ENCODE measurements around the gene KYNU.

DNA sequence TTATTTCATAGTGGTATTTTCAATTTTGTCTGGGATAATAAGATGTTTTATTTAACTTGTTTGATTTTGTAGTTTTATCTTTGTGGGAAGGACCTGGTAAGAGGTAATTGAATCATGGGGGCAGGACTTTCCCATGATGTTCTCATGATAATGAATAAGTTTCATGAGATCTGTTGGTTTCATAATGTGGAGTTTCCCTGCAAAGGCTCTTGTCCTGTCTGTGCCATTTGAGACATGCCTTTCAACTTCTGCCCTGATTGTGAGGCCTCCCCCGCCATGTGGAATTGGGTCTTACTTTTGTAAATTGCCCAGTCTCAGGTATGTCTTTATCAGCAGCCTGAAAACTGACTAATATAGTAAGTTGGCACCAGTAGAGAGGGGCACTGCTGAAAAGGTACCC, 174.0 kb downstream of the KYNU start:
- TF ChIP-seq GATA2 (IDR thresholded peaks at IDR 0.05; ENCODE audit: low read depth, low read length) (no peak), GATA3 (IDR thresholded peaks at IDR 0.05; ENCODE audit: low read depth, low read length) (no peak)

All from SH-SY5Y (cell line).